NCI-H1092 treated with DMSO at 0.1 percent for 48 hours (cell line): ENCODE data around the gene SLC8B1.

Experiments used
- DNase-seq: peaks from one replicate; lab custom pipeline; 2025; lab: John Stamatoyannopoulos, UW

Gene SLC8B1

DNA sequence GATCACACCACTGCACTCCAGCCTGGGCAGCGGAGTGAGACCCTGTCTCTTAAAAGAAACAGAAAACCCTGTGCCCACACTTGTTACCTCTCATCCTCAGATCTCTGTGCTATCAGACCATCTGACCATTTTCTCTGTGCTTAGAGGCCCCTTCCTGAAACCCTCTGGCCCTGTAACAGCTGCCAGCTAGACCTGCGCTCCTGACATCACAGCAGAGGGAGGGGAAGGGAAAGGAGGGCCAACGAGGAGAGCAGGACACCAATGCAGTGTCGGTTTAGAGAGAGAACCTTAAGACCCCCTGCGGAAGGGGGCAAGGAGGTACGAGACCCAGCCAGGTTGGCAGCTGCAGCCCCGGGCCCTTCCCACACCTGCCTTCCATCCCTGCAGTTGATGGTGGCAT lies 42.4 kb downstream of the SLC8B1 start:
- no peak for DNase-seq

GRCh38 chr12:113292091-113292490 lies 42.8 kb downstream of the SLC8B1 start:
- DNase-seq: no peak

DNA sequence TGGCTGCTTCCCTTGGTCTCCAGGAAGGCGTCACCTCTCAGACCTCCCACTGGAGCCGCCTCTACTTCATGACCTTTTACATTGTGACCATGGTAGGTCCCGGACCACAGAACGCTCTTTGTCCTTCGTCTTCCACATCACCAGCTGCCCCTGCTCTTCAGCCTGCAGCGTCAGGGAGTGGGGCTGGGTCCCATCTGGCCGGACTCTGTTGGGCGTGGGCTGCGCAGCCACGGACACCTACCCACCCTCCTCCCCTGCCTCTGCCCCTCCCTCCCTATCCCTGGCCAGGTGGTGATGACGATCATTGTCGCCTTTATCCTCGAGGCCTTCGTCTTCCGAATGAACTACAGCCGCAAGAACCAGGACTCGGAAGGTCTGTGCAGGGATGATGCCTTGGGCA lies 43.3 kb downstream of the SLC8B1 start:
- DNase-seq: no peak

GRCh38 chr12:113290506-113290905 lies 44.4 kb downstream of the SLC8B1 start:
- no peak for DNase-seq

- DNase-seq: no peak
These were observed 45.5 kb downstream of the SLC8B1 start for GRCh38 chr12:113289361-113289760.

DNA sequence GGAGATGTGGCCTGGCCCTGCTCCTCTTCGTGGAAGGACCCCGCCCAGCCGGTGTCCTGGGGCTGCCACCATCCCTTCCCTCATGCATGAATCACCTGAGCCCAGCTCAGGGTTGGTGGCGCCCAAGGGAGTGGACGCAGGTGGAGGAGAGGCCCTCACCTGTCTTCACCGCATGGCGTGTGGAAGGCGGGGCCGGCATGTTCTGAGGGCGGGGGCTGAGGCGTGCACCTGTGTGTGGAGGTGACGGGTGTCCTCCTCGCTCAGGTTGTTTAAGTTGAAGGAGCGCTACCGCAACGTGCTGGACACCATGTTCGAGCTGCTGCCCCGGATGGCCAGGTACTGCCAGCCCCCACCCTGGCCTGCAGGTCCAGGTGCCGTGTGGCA lies 47.0 kb downstream of the SLC8B1 start:
- DNase-seq: no peak

GRCh38 chr12:113287146-113287898 lies 47.6 kb downstream of the SLC8B1 start:
- DNase-seq: no peak

GRCh38 chr12:113286712-113287111 lies 48.2 kb downstream of the SLC8B1 start:
- DNase-seq: no peak

- no peak for DNase-seq
These were observed 49.0 kb downstream of the SLC8B1 start for GRCh38 chr12:113285679-113286610.

DNA sequence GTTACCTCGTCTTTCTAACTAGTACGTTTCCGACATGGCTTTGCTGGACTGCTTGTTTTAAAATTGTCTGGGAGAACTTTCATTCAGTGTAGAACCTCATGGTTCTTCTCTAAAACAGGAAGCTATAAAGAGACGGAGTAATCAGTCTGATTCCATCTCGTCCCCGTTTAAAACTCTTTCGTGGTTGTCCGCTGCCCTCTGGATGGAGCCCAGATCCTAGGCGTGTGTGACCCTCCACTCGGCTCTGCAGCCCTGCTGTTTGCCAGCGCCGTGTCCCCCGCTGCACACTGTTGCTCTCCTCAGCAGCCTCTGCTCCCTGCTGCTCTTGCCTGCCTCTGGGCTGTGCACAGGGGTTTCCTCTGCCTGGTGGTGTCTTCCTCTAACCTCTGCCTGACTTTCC lies 50.2 kb downstream of the SLC8B1 start:
- no peak for DNase-seq

- DNase-seq: no peak
These were observed 56.3 kb downstream of the SLC8B1 start for GRCh38 chr12:113278633-113279032.

- no peak for DNase-seq
These were observed 56.8 kb downstream of the SLC8B1 start for GRCh38 chr12:113278141-113278540.

- DNase-seq: no peak
These were observed 57.4 kb downstream of the SLC8B1 start for GRCh38 chr12:113277511-113277910.

GRCh38 chr12:113276946-113277500 lies 57.9 kb downstream of the SLC8B1 start:
- DNase-seq: no peak

DNA sequence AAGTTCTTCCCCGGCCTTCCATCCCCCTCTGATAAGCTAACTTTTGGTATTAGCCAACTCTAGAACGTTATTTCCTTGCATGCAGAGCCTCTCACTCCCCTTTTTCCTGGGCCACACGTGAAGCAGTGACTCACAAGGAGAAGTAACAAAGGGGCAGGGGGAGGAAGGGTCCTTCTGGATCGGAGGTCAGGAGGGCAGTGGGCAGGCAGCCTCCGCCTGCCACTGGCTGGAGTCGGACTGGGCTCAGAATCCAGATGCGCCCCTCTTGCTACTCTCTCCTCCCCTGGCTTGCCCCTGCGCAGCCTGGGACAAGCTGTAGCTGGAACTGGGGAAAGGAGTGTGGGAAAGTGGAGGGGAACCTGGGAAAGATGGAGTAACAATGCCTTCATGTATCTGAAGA lies 58.6 kb downstream of the SLC8B1 start:
- DNase-seq: no peak

DNA sequence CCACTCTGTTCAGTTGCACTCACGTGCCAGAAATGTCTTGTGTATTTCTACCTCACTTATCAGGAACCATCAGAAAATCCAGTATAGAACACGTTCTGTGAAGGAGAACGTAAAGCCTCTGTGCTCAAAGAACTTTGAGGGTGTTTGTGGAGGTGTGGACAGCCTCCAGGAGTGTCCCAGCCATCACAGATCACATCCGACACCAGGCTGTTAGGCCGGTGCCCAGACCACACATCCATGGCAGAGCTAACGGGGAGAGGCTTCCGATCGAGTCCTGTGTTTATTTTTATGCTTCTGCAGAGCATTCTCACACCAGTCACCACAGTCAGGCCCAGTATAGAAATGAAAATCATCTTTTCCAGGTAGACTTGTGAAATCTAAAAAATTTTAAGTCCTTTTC lies 60.1 kb downstream of the SLC8B1 start:
- DNase-seq: no peak

- no peak for DNase-seq
These were observed 61.7 kb downstream of the SLC8B1 start for GRCh38 chr12:113273053-113273725.

GRCh38 chr12:113271853-113272561 lies 62.9 kb downstream of the SLC8B1 start:
- DNase-seq: no peak

DNA sequence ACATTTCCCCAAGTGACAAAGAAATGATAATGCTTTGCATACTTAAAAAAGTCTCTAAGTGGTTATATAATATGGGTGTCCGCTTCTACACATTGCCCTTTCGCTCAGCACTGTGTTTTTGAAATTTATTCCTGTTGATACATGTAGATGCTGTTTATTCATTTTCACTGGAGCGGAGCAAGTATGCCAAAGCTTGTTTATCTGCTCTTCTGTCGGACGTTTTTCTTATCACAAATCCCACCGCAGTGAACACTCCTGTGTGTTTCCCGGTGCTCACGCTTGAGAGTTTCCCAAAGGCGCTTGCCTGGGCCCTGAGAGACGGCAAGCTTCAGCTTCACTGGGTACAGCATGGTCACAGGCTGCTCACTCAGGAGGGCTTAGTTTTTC lies 63.5 kb downstream of the SLC8B1 start:
- DNase-seq: no peak

DNA sequence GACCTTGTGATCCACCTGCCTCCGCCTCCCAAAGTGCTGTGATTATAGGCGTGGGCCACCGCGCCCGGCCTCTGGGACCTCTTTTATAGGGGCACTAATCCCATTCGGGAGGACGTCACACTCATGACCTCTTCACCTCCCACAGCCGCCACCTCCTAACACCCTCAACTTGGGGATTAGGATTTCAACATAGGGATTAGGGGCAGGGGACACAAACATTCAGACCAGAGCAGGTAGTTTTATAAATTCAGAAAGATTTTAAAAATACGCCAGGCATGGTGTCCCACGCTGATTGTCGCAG lies 64.2 kb downstream of the SLC8B1 start:
- DNase-seq: no peak

GRCh38 chr12:113269257-113269943 lies 65.5 kb downstream of the SLC8B1 start:
- DNase-seq: no peak
